GM12878 (cell line): ENCODE measurements around the gene HEPACAM2.

Experiments used
- CBX5 ChIP-seq: sonication (generic); IDR thresholded peaks from 2 replicates; pipeline ENCODE4 v1.6.1; 2016; ENCODE audit warnings: low read depth, moderate library complexity, mild to moderate bottlenecking, inconsistent platforms
- CHD2 ChIP-seq: IDR thresholded peaks from 2 replicates; pipeline ENCODE4 v1.6.1; 2011; ENCODE audit warnings: low read depth, low read length, improper control_type of control experiment, borderline replicate concordance
- CREB1 ChIP-seq: IDR thresholded peaks from 2 replicates; pipeline ENCODE4 v1.6.1; 2012; ENCODE audit warnings: low read depth, mild to moderate bottlenecking, inconsistent platforms
- CTCF ChIP-seq, 3 experiments: IDR thresholded peaks in 2 of 3; conservative IDR thresholded peaks in 1 of 3; 2 replicates each; pipeline ENCODE4 v1.5.1; 2011; ENCODE audit warnings: low read depth in 3 of 3, low read length in 3 of 3, mild to moderate bottlenecking in 3 of 3, control low read depth in 2 of 3, moderate library complexity in 2 of 3, inconsistent platforms in 1 of 3, mixed read lengths in 1 of 3; ENCODE audit not compliant: control insufficient read depth in 2 of 3, insufficient read depth in 1 of 3; ENCODE audit errors: extremely low read depth in 1 of 3
- E2F4 ChIP-seq: IDR thresholded peaks from 2 replicates; pipeline ENCODE4 v1.6.1; 2012; ENCODE audit warnings: low read depth, low read length, improper control_type of control experiment
- FOXM1 ChIP-seq: IDR thresholded peaks from 2 replicates; pipeline ENCODE4 v1.6.1; 2012; ENCODE audit warnings: low read depth, mild to moderate bottlenecking, inconsistent platforms, low read length, moderate library complexity
- NFXL1 ChIP-seq: fragments of 450-650 bp; IDR thresholded peaks from 2 replicates; pipeline ENCODE4 v1.6.1; 2017; ENCODE audit warnings: antibody characterized with exemption, mild to moderate bottlenecking, borderline replicate concordance
- PML ChIP-seq: IDR thresholded peaks from 2 replicates; pipeline ENCODE4 v1.6.1; 2012; ENCODE audit warnings: low read length, inconsistent platforms
- POLR2A ChIP-seq: IDR thresholded peaks from 2 replicates; pipeline ENCODE4 v1.6.1; 2011; ENCODE audit warnings: low read depth, mild to moderate bottlenecking, low read length
- POLR2AphosphoS5 ChIP-seq: IDR thresholded peaks from 2 replicates; pipeline ENCODE4 v1.6.1; 2011; ENCODE audit warnings: mild to moderate bottlenecking, low read length, inconsistent platforms
- RAD21 ChIP-seq: IDR thresholded peaks from 2 replicates; pipeline ENCODE4 v1.6.1; 2011; ENCODE audit warnings: mild to moderate bottlenecking, low read depth, low read length, moderate library complexity; ENCODE audit not compliant: insufficient read depth
- SMC3 ChIP-seq: IDR thresholded peaks from 2 replicates; pipeline ENCODE4 v1.6.1; 2011; ENCODE audit warnings: low read length, improper control_type of control experiment, borderline replicate concordance
- ZNF384 ChIP-seq: IDR thresholded peaks from 2 replicates; pipeline ENCODE4 v1.6.1; 2012; ENCODE audit warnings: low read depth, mild to moderate bottlenecking, low read length, improper control_type of control experiment, borderline replicate concordance
- TF ChIP-seq, protein P1 (sequence below): IDR thresholded peaks from 2 replicates; pipeline ENCODE4 v1.6.1; 2011; ENCODE audit warnings: mild to moderate bottlenecking, low read depth, low read length, moderate library complexity; ENCODE audit not compliant: insufficient replicate concordance

DNA sequence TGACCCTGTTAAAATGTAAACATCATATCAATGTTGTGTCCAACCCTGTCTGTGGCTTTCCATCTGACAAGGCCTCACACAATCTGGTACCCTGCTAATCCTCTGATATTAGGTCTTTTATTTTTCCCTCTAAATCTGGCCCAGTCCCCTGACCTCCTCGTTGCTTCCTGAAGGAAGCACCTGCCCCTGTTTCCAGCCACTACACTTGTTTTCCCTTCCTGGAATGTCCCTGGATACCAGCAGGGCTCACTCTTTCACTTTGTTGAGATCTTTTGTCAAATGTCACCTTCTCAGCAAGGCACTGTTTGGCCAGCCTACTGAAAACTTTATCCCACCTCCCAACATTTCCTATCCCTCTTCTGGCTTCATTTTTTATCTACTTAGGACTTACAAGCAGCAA, 80.2 kb downstream of the HEPACAM2 start:
- TF ChIP-seq E2F4 = no peak
- no peak for TF ChIP-seq RAD21
- no peak for TF ChIP-seq NFXL1
- TF ChIP-seq CHD2 = no peak
- no peak for TF ChIP-seq SMC3
- peak in 1 of 3 experiments; percentile 27; a peak in 1 of 6 replicates for TF ChIP-seq CTCF (IDR thresholded peaks at IDR 0.05 in 2 of 3, conservative IDR thresholded peaks at IDR 0.05 in 1 of 3; ENCODE audit: control insufficient read depth in 2 of 3, extremely low read depth in 1 of 3, insufficient read depth in 1 of 3, low read depth in 3 of 3, low read length in 3 of 3)
- TF ChIP-seq, protein P1, sequence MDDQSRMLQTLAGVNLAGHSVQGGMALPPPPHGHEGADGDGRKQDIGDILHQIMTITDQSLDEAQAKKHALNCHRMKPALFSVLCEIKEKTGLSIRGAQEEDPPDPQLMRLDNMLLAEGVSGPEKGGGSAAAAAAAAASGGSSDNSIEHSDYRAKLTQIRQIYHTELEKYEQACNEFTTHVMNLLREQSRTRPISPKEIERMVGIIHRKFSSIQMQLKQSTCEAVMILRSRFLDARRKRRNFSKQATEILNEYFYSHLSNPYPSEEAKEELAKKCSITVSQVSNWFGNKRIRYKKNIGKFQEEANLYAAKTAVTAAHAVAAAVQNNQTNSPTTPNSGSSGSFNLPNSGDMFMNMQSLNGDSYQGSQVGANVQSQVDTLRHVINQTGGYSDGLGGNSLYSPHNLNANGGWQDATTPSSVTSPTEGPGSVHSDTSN = no peak
- TF ChIP-seq ZNF384 = no peak
- no peak for TF ChIP-seq POLR2A
- TF ChIP-seq PML = no peak
- TF ChIP-seq FOXM1 = no peak
- TF ChIP-seq POLR2AphosphoS5 = no peak
- no peak for TF ChIP-seq CBX5
- TF ChIP-seq CREB1 = no peak
